Smooth muscle cell of the pulmonary artery (primary cell): ENCODE data around the gene XPNPEP3. TPM values are rescaled to one million over a fixed set of nuclear protein-coding genes. Genes with fewer than 3 reads are reported as not detected.

ENCODE experiments used
- total RNA-seq: library from RNA; depleted of rRNA; stranded (reverse); fragments of >200 nt; gene quantifications from 2 replicates; pipeline ENCODE4 v1.2.3, GENCODE V29; 2014

Gene XPNPEP3
- 10.6 and 16.4 TPM in 2 replicates for total RNA-seq

DNA sequence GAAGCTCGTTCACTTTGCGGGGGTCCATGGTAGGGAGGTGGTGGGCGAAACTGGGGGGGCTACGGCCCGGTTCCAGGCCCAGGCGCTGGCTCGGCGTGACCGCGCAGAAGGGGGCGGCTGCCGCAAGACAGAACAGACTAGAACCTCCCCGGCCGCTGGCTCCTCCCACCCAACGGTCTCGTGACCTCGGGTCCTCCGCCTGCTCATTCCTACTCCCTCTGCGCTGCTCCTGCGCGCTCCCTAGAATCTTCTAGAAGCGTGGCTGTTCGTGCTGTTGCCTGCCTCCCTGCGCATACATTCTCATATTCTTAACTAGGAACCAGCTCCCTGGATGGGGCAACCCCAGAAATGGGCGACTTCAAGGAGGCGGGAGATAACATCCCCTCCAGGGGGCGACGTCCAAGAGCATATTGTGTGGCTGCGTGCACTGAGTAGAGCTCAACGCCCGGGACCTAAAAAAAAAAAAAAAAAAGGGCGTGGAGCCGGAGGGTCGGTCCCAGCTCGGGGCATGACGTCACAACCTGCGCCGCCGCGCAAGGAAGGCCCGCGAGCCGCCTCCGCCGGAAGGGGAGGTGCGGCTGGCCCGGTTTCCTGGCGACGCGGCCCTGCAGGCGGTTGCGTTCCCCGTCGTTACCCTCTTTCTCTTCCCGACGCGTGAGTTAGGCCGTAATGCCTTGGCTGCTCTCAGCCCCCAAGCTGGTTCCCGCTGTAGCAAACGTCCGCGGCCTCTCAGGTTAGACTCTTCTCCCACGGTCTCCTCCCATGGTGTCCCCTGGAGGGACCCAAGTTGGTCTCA lies at the start of gene XPNPEP3, which contains the start of gene ST13:
Gene XPNPEP3 (plus strand): TSS at position 636 of the 796 bp plus-strand sequence. CDS start 34 bp downstream, at position 670.
Gene ST13 (minus strand): TSS at position 127 of the 796 bp plus-strand sequence. CDS start 99 bp downstream, at position 28.

DNA sequence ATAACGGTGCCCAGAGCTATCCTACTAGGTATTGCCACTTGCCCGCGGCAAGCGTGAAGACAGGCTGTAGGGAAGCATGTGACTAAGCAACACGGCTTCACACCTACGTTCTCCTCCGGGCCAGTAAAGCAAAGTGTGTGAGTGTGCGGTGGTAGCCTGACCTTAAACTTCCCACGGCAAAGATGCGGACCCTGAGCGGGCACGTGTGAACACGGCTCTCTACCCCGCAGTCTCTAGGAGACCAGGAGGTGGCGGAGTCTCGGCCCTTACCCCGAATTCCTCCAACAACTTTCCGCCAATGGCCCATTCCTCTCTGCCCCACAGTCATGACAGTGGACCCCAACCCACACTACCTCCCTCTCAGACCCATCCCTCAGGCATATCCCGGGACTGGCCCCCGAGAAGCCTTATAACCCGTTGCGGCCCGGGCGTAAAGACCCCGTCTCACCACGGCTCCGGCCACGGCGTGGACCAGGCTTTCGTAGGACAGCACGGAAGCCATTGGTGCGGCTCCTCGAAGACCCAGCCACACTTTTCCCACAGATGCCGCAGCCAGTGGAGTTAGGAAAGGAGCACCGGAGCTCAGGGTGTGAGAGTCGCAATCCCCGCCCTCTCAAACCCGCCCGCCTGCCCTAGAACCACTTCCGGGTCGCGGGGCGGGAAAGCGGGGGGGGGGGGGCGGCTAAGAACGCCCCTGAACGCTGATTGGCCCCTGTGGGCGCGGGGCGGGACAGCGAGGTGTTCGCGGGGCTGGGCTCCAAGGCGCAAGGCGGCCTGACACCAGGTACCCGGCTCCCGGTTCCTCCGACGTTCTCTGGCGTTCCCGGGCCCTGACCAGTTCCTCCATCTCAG lies 38.0 kb upstream of the XPNPEP3 start, which contains the start of gene SLC25A17:
Gene SLC25A17 (minus strand): TSS at position 600 of the 852 bp plus-strand sequence. CDS start 98 bp downstream, at position 502.

DNA sequence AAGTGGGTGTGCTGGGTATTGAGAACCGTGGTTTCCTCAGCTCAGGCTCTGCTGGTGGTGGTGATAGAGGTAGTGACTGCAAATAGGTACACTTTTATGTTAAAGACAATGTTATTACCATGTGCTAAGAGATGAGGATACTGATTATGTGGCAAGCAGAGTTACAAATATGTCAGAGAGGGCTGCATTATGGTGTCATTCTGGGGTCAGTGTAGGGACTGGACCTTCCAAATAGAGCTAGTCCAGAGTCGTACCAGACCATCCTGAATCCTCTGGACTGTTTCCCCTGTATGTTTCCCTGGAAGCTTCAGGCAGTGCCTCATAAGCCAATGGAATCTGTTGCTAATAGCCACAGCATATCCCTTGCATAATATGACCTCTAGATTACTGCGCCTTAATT lies 5.1 kb downstream of the XPNPEP3 start, which contains the start of gene DNAJB7:
Gene DNAJB7 (minus strand): TSS at position 101 of the 400 bp plus-strand sequence. CDS start 119 bp downstream, outside the sequence.

DNA sequence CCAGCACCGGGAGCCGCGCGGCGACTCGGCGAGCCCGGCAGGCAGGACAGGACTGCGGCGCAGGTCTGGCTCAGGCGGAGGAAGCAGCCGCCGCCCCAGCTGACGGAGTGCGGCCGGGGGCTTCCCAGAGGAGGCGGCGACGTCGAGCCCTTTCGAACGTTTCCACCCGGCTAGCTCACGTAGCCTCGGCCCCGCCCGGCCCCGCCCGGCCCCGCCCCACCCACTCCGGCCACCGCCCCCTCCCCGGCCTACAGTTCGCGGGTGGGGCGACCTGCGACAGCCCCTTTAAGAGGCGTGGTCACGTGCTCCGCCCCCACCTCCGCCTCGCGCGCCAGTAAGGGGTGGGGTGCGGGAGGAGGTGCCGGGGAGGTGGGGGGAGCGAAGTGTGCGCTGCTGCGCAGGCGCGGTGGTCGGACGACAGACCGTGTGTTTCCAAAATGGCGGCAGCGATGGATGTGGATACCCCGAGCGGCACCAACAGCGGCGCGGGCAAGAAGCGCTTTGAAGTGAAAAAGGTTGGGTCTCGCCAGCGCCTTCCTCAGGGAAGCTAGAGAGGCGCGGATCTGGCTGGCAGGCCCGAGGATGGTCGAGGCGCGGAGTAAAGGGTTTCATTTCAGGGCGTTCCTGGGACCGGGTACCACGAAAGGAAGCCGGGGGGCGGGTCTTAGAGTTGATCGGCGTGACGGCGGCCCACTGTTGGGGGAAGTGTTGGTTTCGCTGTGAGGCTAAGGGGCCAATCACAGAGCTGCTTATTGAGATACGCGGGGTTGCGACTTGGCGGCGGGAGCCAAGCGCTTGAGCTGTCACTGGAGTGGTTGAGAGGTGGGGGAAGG lies 94.2 kb downstream of the XPNPEP3 start, which contains the start of gene RBX1:
Gene RBX1 (plus strand): TSS at position 417 of the 833 bp plus-strand sequence. CDS start 21 bp downstream, at position 438.

Other genes starting within 250 kb of the XPNPEP3 start
- gene MRTFA, start 220.4 kb upstream of the XPNPEP3 start, total RNA-seq, result 33.9 and 39.2 TPM in 2 replicates
- gene MCHR1, start 177.7 kb upstream of the XPNPEP3 start, total RNA-seq, result 2.7 and 3.7 TPM in 2 replicates
- 13.9 and 17.5 TPM in 2 replicates for gene SLC25A17, start 37.8 kb upstream of the XPNPEP3 start, total RNA-seq
- 225 and 228 TPM in 2 replicates for gene ST13, start 509 bp upstream of the XPNPEP3 start, total RNA-seq
- not detected in 2 replicates for gene DNAJB7, start 5.0 kb downstream of the XPNPEP3 start, total RNA-seq
- 35.3 and 45.7 TPM in 2 replicates for gene RBX1, start 94.2 kb downstream of the XPNPEP3 start, total RNA-seq
- 67.8 and 71.9 TPM in 2 replicates for gene EP300, start 235.4 kb downstream of the XPNPEP3 start, total RNA-seq